Ishikawa (cell line): ENCODE data around the gene CCDC137.

Source experiments
- CEBPB ChIP-seq: IDR thresholded peaks from 2 replicates; pipeline ENCODE4 v1.6.1; 2012
- EGR1 ChIP-seq: IDR thresholded peaks from 2 replicates; pipeline ENCODE4 v1.6.1; 2012
- EP300 ChIP-seq: IDR thresholded peaks from 2 replicates; pipeline ENCODE4 v1.6.1; 2012; ENCODE audit warnings: borderline replicate concordance
- FOXM1 ChIP-seq: IDR thresholded peaks from 2 replicates; pipeline ENCODE4 v1.6.1; 2012; ENCODE audit warnings: low read depth, borderline replicate concordance
- RAD21 ChIP-seq: IDR thresholded peaks from 2 replicates; pipeline ENCODE4 v1.6.1; 2012; ENCODE audit warnings: low read depth
- TAF1 ChIP-seq: IDR thresholded peaks from 2 replicates; pipeline ENCODE4 v1.6.1; 2012; ENCODE audit warnings: low read depth, mild to moderate bottlenecking
- TCF12 ChIP-seq: IDR thresholded peaks from 2 replicates; pipeline ENCODE4 v1.6.1; 2012; ENCODE audit warnings: low read depth
- YY1 ChIP-seq: IDR thresholded peaks from 2 replicates; pipeline ENCODE4 v1.6.1; 2012; ENCODE audit warnings: low read depth
- ZBTB7A ChIP-seq: IDR thresholded peaks from 2 replicates; pipeline ENCODE4 v1.6.1; 2012; ENCODE audit warnings: low read depth
- TF ChIP-seq, protein P1 (sequence below): IDR thresholded peaks from 2 replicates; pipeline ENCODE4 v1.6.1; 2012
- TF ChIP-seq, protein P2 (sequence below): IDR thresholded peaks from 2 replicates; pipeline ENCODE4 v1.6.1; 2012; ENCODE audit warnings: low read depth, mild to moderate bottlenecking

GRCh38 chr17:81664051-81664470 is 2.5 kb upstream of the CCDC137 start:
- TF ChIP-seq EP300 (no peak), YY1 (no peak), TAF1 (no peak), RAD21 (no peak), ZBTB7A (no peak), EGR1 (no peak), FOXM1 (no peak), TCF12 (no peak), CEBPB (no peak)
- TF ChIP-seq, protein P1, sequence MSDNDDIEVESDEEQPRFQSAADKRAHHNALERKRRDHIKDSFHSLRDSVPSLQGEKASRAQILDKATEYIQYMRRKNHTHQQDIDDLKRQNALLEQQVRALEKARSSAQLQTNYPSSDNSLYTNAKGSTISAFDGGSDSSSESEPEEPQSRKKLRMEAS: no peak
- TF ChIP-seq, protein P2, sequence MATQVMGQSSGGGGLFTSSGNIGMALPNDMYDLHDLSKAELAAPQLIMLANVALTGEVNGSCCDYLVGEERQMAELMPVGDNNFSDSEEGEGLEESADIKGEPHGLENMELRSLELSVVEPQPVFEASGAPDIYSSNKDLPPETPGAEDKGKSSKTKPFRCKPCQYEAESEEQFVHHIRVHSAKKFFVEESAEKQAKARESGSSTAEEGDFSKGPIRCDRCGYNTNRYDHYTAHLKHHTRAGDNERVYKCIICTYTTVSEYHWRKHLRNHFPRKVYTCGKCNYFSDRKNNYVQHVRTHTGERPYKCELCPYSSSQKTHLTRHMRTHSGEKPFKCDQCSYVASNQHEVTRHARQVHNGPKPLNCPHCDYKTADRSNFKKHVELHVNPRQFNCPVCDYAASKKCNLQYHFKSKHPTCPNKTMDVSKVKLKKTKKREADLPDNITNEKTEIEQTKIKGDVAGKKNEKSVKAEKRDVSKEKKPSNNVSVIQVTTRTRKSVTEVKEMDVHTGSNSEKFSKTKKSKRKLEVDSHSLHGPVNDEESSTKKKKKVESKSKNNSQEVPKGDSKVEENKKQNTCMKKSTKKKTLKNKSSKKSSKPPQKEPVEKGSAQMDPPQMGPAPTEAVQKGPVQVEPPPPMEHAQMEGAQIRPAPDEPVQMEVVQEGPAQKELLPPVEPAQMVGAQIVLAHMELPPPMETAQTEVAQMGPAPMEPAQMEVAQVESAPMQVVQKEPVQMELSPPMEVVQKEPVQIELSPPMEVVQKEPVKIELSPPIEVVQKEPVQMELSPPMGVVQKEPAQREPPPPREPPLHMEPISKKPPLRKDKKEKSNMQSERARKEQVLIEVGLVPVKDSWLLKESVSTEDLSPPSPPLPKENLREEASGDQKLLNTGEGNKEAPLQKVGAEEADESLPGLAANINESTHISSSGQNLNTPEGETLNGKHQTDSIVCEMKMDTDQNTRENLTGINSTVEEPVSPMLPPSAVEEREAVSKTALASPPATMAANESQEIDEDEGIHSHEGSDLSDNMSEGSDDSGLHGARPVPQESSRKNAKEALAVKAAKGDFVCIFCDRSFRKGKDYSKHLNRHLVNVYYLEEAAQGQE: no peak
